Endothelial cell of umbilical vein (primary cell): ENCODE data around the gene HBP1. TPM values are rescaled to one million over a fixed set of nuclear protein-coding genes. Genes with fewer than 3 reads are reported as not detected.

Source experiments
- BruUV-seq: library from RNA; stranded (reverse); fragments of 400-500 nt; replicated peaks from 2 replicates; lab custom pipeline; 2021; lab: Mats Ljungman, UMichigan
- CTCF ChIA-PET: fragments of 300-600, 350-600 bp; sonication (Branson Sonifier 250); formaldehyde crosslinking; loops from one replicate; lab custom pipeline; 2021; ENCODE audit warnings: antibody characterized with exemption, inconsistent platforms; lab: Charles Lee
- POLR2A ChIA-PET: fragments of 300-600, 350-600 bp; sonication (Branson Sonifier 250); formaldehyde crosslinking; loops from one replicate; lab custom pipeline; 2021; ENCODE audit warnings: antibody characterized with exemption, inconsistent platforms; lab: Charles Lee
- DNase-seq: peaks from one replicate; pipeline ENCODE4 v3.0.0-alpha.2; 2011; ENCODE audit warnings: low read depth, low spot score
- FAIRE-seq: peaks from 2 replicates; lab custom pipeline; 2011; peaks lifted over from hg19 to GRCh38; lab: Jason Lieb, UNC
- H2AFZ ChIP-seq: 2 replicates; pipeline ENCODE4 v1.6.0; 2012; ENCODE audit warnings: low read depth, low read length, control low read depth, inconsistent platforms
- H3K27ac ChIP-seq: 2 replicates; pipeline ENCODE4 v1.5.1; 2011; ENCODE audit warnings: low read depth, mild to moderate bottlenecking, control low read depth, low read length, moderate library complexity; ENCODE audit not compliant: insufficient read depth
- H3K27me3 ChIP-seq, 2 experiments: 2 replicates each; pipeline versions ENCODE4 v1.6.0 to v1.6.1; 2011; ENCODE audit warnings: low read length in 2 of 2, mixed read lengths in 1 of 2; ENCODE audit not compliant: control insufficient read depth in 2 of 2, insufficient read depth in 2 of 2
- H3K36me3 ChIP-seq, 2 experiments: 2 replicates in 1 of 2; 3 replicates in 1 of 2; pipeline ENCODE4 v1.5.1; 2011; ENCODE audit warnings: low read length in 2 of 2, mild to moderate bottlenecking in 1 of 2, moderate library complexity in 1 of 2; ENCODE audit not compliant: control insufficient read depth in 2 of 2, insufficient read depth in 2 of 2; ENCODE audit errors: extremely low read depth in 1 of 2
- H3K4me1 ChIP-seq: 3 replicates; pipeline ENCODE4 v1.5.1; 2011; ENCODE audit warnings: mild to moderate bottlenecking, low read length; ENCODE audit not compliant: control insufficient read depth, insufficient read depth; ENCODE audit errors: extremely low read depth
- H3K4me2 ChIP-seq: 2 replicates; pipeline ENCODE4 v1.6.1; 2011; ENCODE audit warnings: low read length, control low read depth, mixed read lengths; ENCODE audit not compliant: insufficient read depth
- H3K4me3 ChIP-seq, 3 experiments: fragments of 200-600 bp in 1 of 3; sonication (generic), shearing (Covaris generic) in 1 of 3; replicated peaks in 1 of 3; 2 replicates each; pipeline ENCODE4 v1.5.1; 2011 to 2016; ENCODE audit warnings: control low read depth in 3 of 3, low read length in 3 of 3, mild to moderate bottlenecking in 2 of 3, inconsistent platforms in 1 of 3, low read depth in 1 of 3, moderate library complexity in 1 of 3; ENCODE audit not compliant: insufficient read depth in 1 of 3
- H3K79me2 ChIP-seq: 2 replicates; pipeline ENCODE4 v1.6.0; 2012; ENCODE audit warnings: low read length, inconsistent platforms; ENCODE audit not compliant: control insufficient read depth, insufficient read depth
- H3K9ac ChIP-seq: replicated peaks from 2 replicates; pipeline ENCODE3; 2011; ENCODE audit warnings: low read length, control low read depth; ENCODE audit not compliant: insufficient read depth; ENCODE audit errors: extremely low read depth
- H3K9me1 ChIP-seq: replicated peaks from 3 replicates; pipeline ENCODE4 v1.6.0; 2011; ENCODE audit warnings: mild to moderate bottlenecking, low read length; ENCODE audit not compliant: control insufficient read depth, insufficient read depth; ENCODE audit errors: extremely low read depth
- H3K9me3 ChIP-seq: replicated peaks from 2 replicates; pipeline ENCODE4 v1.5.1; 2012; ENCODE audit warnings: low read length, inconsistent platforms; ENCODE audit not compliant: control insufficient read depth, insufficient read depth
- H4K20me1 ChIP-seq: replicated peaks from 2 replicates; pipeline ENCODE3; 2011; ENCODE audit warnings: mild to moderate bottlenecking, low read length; ENCODE audit not compliant: control insufficient read depth, insufficient read depth; ENCODE audit errors: extremely low read depth
- EZH2 ChIP-seq: IDR thresholded peaks from 2 replicates; pipeline ENCODE4 v1.6.1; 2012; ENCODE audit warnings: borderline replicate concordance, low read depth, mild to moderate bottlenecking, moderate library complexity, low read length, inconsistent platforms; ENCODE audit not compliant: severe bottlenecking
- FOS ChIP-seq: IDR thresholded peaks from 2 replicates; pipeline ENCODE4 v1.6.1; 2011; ENCODE audit warnings: mild to moderate bottlenecking, low read length, moderate library complexity, borderline replicate concordance; ENCODE audit not compliant: insufficient read depth
- GATA2 ChIP-seq: IDR thresholded peaks from 2 replicates; pipeline ENCODE4 v1.7.0; 2011; ENCODE audit warnings: low read depth, mild to moderate bottlenecking, moderate library complexity, mixed read lengths, low read length; ENCODE audit not compliant: insufficient read length, insufficient read depth
- JUN ChIP-seq: IDR thresholded peaks from 2 replicates; pipeline ENCODE4 v1.6.1; 2011; ENCODE audit warnings: borderline replicate concordance, low read depth; ENCODE audit not compliant: insufficient read length, insufficient read depth
- MYC ChIP-seq: IDR thresholded peaks from one replicate; pipeline ENCODE4 v1.6.1; 2011; ENCODE audit warnings: mild to moderate bottlenecking, low read depth, low read length
- POLR2A ChIP-seq: IDR thresholded peaks from 2 replicates; pipeline ENCODE4 v1.6.1; 2012; ENCODE audit warnings: low read depth, mild to moderate bottlenecking, control low read depth, low read length
- POLR2AphosphoS5 ChIP-seq: IDR thresholded peaks from 2 replicates; pipeline ENCODE4 v1.6.1; 2012; ENCODE audit warnings: low read depth, mild to moderate bottlenecking, control low read depth, low read length, moderate library complexity; ENCODE audit not compliant: insufficient read depth
- dilution Hi-C: fragments of 300-500 bp; cut with MboI; formaldehyde crosslinking; loops from one replicate; pipeline ENCODE4 v1.15.0; 2019; ENCODE audit warnings: low sequenced_read_pairs; ENCODE audit not compliant: extremely low pct_ligation_motif_present
- intact Hi-C: fragments of 100-400 bp; cut with micrococcal nuclease; formaldehyde crosslinking; loops from one replicate; pipeline ENCODE4 v1.10.0; 2022
- polyA plus RNA-seq, 4 experiments: library from polyadenylated mRNA; depleted of rRNA in 3 of 4; stranded (reverse) in 3 of 4; unstranded in 1 of 4; fragments of >200 nt; gene quantifications; 2 replicates each; pipeline versions ENCODE4 v1.2.1 to v1.2.3, GENCODE V29; 2011 to 2012; ENCODE audit warnings: missing spikeins in 1 of 4
- total RNA-seq: library from RNA; stranded (reverse); gene quantifications from 2 replicates; pipeline ENCODE4 v1.2.3, GENCODE V29; 2021
- TF ChIP-seq, protein P1 (sequence below), 2 donors: IDR thresholded peaks; 1 replicate in 1 of 2; 2 replicates in 1 of 2; pipeline ENCODE4 v1.5.1; 2011; ENCODE audit warnings: low read length in 2 of 2, mild to moderate bottlenecking in 2 of 2, moderate library complexity in 2 of 2, control low read depth in 1 of 2, inconsistent platforms in 1 of 2, low read depth in 1 of 2; ENCODE audit not compliant: insufficient read depth in 1 of 2; ENCODE audit errors: extremely low read depth in 1 of 2
- TF ChIP-seq, protein P2 (sequence below): IDR thresholded peaks from 2 replicates; pipeline ENCODE4 v1.6.1; 2011; ENCODE audit not compliant: insufficient read depth, insufficient read length

The HBP1 gene
- total and polyA plus RNA-seq, 2 donors (not counting 3 experiments of a cell fraction or from before 2014, with no cell fraction given): 49.6 to 63.4 TPM

DNA sequence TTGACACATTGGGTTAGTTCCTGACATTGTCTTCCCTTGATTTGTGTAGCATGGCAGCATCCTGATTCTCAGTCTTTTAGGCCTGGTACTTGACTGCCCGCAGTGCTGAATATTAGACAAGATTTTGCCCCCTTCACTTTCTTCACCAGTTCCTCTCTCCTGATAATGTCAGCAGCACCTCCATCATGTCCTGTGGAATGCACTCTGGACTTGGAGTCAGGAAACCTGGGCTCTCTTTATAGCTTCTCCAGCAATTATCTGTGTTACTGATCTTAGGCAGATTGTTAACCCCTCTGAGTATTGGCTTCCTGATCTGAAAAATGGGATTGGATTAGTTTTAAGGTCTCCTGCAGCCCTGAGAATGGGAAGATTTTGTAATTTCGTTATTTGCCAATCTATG, 19.0 kb downstream of the HBP1 start:
- peaks cover 8% of the 10 kb centered on the region for H3K4me1 ChIP-seq
- BruUV-seq: no TSS peak
- DNase-seq (no peak), FAIRE-seq (no peak)
- H4K20me1 ChIP-seq: no peaks in the 10 kb centered on the region
- H3K4me2 ChIP-seq: no peak overlapping the region
- no peak for TF ChIP-seq JUN
- TF ChIP-seq, protein P1, sequence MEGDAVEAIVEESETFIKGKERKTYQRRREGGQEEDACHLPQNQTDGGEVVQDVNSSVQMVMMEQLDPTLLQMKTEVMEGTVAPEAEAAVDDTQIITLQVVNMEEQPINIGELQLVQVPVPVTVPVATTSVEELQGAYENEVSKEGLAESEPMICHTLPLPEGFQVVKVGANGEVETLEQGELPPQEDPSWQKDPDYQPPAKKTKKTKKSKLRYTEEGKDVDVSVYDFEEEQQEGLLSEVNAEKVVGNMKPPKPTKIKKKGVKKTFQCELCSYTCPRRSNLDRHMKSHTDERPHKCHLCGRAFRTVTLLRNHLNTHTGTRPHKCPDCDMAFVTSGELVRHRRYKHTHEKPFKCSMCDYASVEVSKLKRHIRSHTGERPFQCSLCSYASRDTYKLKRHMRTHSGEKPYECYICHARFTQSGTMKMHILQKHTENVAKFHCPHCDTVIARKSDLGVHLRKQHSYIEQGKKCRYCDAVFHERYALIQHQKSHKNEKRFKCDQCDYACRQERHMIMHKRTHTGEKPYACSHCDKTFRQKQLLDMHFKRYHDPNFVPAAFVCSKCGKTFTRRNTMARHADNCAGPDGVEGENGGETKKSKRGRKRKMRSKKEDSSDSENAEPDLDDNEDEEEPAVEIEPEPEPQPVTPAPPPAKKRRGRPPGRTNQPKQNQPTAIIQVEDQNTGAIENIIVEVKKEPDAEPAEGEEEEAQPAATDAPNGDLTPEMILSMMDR (IDR thresholded peaks at IDR 0.05; ENCODE audit: extremely low read depth in 1 of 2, insufficient read depth in 1 of 2, low read depth in 1 of 2, low read length in 2 of 2): no peak
- TF ChIP-seq POLR2AphosphoS5: no peak
- TF ChIP-seq, protein P2, sequence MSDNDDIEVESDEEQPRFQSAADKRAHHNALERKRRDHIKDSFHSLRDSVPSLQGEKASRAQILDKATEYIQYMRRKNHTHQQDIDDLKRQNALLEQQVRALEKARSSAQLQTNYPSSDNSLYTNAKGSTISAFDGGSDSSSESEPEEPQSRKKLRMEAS: no peak
- TF ChIP-seq POLR2A: no peak
- no peak for TF ChIP-seq EZH2
- no peak for TF ChIP-seq FOS
- no peak for TF ChIP-seq MYC
- TF ChIP-seq GATA2: no peak
- H3K79me2 ChIP-seq: no peaks in the 10 kb centered on the region
- H3K4me3 ChIP-seq: no peak overlapping the region
- H2AFZ ChIP-seq: no peak overlapping the region
- H3K9ac ChIP-seq: no peak overlapping the region
- H3K27me3 ChIP-seq: no peaks in the 10 kb centered on the region
- dilution Hi-C loops (no loop called here), intact Hi-C loops (no loop called here)
- peaks cover 20 to 22% of the 10 kb centered on the region in 2 experiments for H3K36me3 ChIP-seq
- ChIA-PET CTCF (no interaction called here), POLR2A (no interaction called here)
- no peak overlapping the region for H3K27ac ChIP-seq
- no peaks in the 10 kb centered on the region for H3K9me1 ChIP-seq
- H3K9me3 ChIP-seq: no peaks in the 10 kb centered on the region
